Measurements from ENCODE around the gene ABCG2. TPM values are rescaled to one million over a fixed set of nuclear protein-coding genes. Genes with fewer than 3 reads are reported as not detected.
"Not testable (repeated sequence)": the region's sequence is repeated elsewhere in the genome, so short reads cannot be mapped to it uniquely, and the experiment has no call there.

Gene ABCG2
- polyA plus RNA-seq, 4 donors, result 6.7 to 11.2 (median 8.5) TPM

- no peak for DNase-seq (ENCODE audit: low read depth in 4 of 4, low spot score in 3 of 4)
Observed at GRCh38 chr4:88119943-88120342, 38.5 kb downstream of the ABCG2 start.

GRCh38 chr4:88115587-88115986 lies 42.9 kb downstream of the ABCG2 start:
- no peak for DNase-seq (ENCODE audit: low read depth in 4 of 4, low spot score in 3 of 4)

- DNase-seq (ENCODE audit: low read depth in 4 of 4, low spot score in 3 of 4), result no peak
Observed at GRCh38 chr4:88112856-88113255, 45.6 kb downstream of the ABCG2 start.

- no peak for DNase-seq (ENCODE audit: low read depth in 4 of 4, low spot score in 3 of 4)
Observed at GRCh38 chr4:88110826-88111225, 47.6 kb downstream of the ABCG2 start.

- DNase-seq (ENCODE audit: low read depth in 4 of 4, low spot score in 3 of 4), result no peak
Observed at GRCh38 chr4:88109123-88109881, 49.1 kb downstream of the ABCG2 start.

- DNase-seq (ENCODE audit: low read depth in 4 of 4, low spot score in 3 of 4), result no peak
Observed at GRCh38 chr4:88108747-88109122, 49.7 kb downstream of the ABCG2 start.

- DNase-seq (ENCODE audit: low read depth in 4 of 4, low spot score in 3 of 4), result not testable (repeated sequence)
Observed at GRCh38 chr4:88108108-88108465, 50.4 kb downstream of the ABCG2 start.

- no peak for DNase-seq (ENCODE audit: low read depth in 4 of 4, low spot score in 3 of 4)
Observed at GRCh38 chr4:88107406-88108107, 50.9 kb downstream of the ABCG2 start.

- no peak for DNase-seq (ENCODE audit: low read depth in 4 of 4, low spot score in 3 of 4)
Observed at GRCh38 chr4:88106205-88106604, 52.2 kb downstream of the ABCG2 start.

GRCh38 chr4:88104902-88105610 lies 53.4 kb downstream of the ABCG2 start:
- no peak for DNase-seq (ENCODE audit: low read depth in 4 of 4, low spot score in 3 of 4)

GRCh38 chr4:88102026-88102425 lies 56.4 kb downstream of the ABCG2 start:
- DNase-seq (ENCODE audit: low read depth in 4 of 4, low spot score in 3 of 4), result no peak

- DNase-seq (ENCODE audit: low read depth in 4 of 4, low spot score in 3 of 4), result no peak
Observed at GRCh38 chr4:88101165-88101564, 57.3 kb downstream of the ABCG2 start.

GRCh38 chr4:88098993-88099752 lies 59.3 kb downstream of the ABCG2 start:
- DNase-seq (ENCODE audit: low read depth in 4 of 4, low spot score in 3 of 4), result no peak

- no peak for DNase-seq (ENCODE audit: low read depth in 4 of 4, low spot score in 3 of 4)
Observed at GRCh38 chr4:88097781-88098180, 60.7 kb downstream of the ABCG2 start.

- DNase-seq (ENCODE audit: low read depth in 4 of 4, low spot score in 3 of 4), result no peak
Observed at GRCh38 chr4:88097301-88097700, 61.1 kb downstream of the ABCG2 start.

GRCh38 chr4:88093874-88094273 lies 64.6 kb downstream of the ABCG2 start:
- no peak for DNase-seq (ENCODE audit: low read depth in 4 of 4, low spot score in 3 of 4)

- DNase-seq (ENCODE audit: low read depth in 4 of 4, low spot score in 3 of 4), result no peak
Observed at GRCh38 chr4:88091378-88091777, 67.1 kb downstream of the ABCG2 start.

GRCh38 chr4:88090898-88091297 lies 67.5 kb downstream of the ABCG2 start:
- no peak for DNase-seq (ENCODE audit: low read depth in 4 of 4, low spot score in 3 of 4)

- DNase-seq (ENCODE audit: low read depth in 4 of 4, low spot score in 3 of 4), result no peak
Observed at GRCh38 chr4:88087004-88087403, 71.4 kb downstream of the ABCG2 start.

GRCh38 chr4:88080626-88081025 lies 77.8 kb downstream of the ABCG2 start:
- DNase-seq (ENCODE audit: low read depth in 4 of 4, low spot score in 3 of 4), result no peak

- DNase-seq (ENCODE audit: low read depth in 4 of 4, low spot score in 3 of 4), result no peak
Observed at GRCh38 chr4:88078579-88078978, 79.9 kb downstream of the ABCG2 start.

All from right renal pelvis (tissue), 4 donors.